Measurements from ENCODE around the gene HOXC5.

HOXC5 gene

DNA sequence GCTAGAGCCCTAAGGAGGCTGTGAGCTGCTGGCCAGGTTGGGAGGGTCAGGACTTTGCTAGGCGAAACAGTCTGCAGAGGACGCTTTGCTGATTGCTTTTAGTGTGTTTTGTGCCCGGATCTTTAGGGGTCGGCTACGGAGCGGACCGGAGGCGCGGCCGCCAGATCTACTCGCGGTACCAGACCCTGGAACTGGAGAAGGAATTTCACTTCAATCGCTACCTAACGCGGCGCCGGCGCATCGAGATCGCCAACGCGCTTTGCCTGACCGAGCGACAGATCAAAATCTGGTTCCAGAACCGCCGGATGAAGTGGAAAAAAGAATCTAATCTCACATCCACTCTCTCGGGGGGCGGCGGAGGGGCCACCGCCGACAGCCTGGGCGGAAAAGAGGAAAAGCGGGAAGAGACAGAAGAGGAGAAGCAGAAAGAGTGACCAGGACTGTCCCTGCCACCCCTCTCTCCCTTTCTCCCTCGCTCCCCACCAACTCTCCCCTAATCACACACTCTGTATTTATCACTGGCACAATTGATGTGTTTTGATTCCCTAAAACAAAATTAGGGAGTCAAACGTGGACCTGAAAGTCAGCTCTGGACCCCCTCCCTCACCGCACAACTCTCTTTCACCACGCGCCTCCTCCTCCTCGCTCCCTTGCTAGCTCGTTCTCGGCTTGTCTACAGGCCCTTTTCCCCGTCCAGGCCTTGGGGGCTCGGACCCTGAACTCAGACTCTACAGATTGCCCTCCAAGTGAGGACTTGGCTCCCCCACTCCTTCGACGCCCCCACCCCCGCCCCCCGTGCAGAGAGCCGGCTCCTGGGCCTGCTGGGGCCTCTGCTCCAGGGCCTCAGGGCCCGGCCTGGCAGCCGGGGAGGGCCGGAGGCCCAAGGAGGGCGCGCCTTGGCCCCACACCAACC is 3.1 kb upstream of the HOXC5 start:
- H3K27me3 ChIP-seq (replicated peaks), result peaks cover 94% of the 10 kb centered on the region
- no peak overlapping the region for H3K27ac ChIP-seq
- H3K36me3 ChIP-seq (replicated peaks), result no peaks in the 10 kb centered on the region
- no peak for DNase-seq
- no peak overlapping the region for H3K4me3 ChIP-seq (ENCODE audit: low read depth, low read length)
- TF ChIP-seq, protein P1, sequence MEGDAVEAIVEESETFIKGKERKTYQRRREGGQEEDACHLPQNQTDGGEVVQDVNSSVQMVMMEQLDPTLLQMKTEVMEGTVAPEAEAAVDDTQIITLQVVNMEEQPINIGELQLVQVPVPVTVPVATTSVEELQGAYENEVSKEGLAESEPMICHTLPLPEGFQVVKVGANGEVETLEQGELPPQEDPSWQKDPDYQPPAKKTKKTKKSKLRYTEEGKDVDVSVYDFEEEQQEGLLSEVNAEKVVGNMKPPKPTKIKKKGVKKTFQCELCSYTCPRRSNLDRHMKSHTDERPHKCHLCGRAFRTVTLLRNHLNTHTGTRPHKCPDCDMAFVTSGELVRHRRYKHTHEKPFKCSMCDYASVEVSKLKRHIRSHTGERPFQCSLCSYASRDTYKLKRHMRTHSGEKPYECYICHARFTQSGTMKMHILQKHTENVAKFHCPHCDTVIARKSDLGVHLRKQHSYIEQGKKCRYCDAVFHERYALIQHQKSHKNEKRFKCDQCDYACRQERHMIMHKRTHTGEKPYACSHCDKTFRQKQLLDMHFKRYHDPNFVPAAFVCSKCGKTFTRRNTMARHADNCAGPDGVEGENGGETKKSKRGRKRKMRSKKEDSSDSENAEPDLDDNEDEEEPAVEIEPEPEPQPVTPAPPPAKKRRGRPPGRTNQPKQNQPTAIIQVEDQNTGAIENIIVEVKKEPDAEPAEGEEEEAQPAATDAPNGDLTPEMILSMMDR (IDR thresholded peaks at IDR 0.05; ENCODE audit: low read depth, low read length, missing control alignments), result no peak
- in situ Hi-C loops (cut with HindIII; ENCODE audit: low pct_ligation_motif_present, low sequenced_read_pairs), result no loop called here

DNA sequence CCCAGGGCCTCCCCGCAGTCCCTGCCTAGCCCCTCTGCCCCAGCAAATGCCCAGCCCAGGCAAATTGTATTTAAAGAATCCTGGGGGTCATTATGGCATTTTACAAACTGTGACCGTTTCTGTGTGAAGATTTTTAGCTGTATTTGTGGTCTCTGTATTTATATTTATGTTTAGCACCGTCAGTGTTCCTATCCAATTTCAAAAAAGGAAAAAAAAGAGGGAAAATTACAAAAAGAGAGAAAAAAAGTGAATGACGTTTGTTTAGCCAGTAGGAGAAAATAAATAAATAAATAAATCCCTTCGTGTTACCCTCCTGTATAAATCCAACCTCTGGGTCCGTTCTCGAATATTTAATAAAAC is 2.4 kb upstream of the HOXC5 start:
- Histone ChIP-seq H3K27ac (no peak overlapping the region), H3K36me3 (replicated peaks) (no peaks in the 10 kb centered on the region), H3K27me3 (replicated peaks) (peaks cover 93% of the 10 kb centered on the region), H3K4me3 (ENCODE audit: low read depth, low read length) (no peak overlapping the region)
- in situ Hi-C loops (cut with HindIII; ENCODE audit: low pct_ligation_motif_present, low sequenced_read_pairs), result no loop called here
- TF ChIP-seq, protein P1 (IDR thresholded peaks at IDR 0.05; ENCODE audit: low read depth, low read length, missing control alignments), result no peak
- DNase-seq, result no peak

DNA sequence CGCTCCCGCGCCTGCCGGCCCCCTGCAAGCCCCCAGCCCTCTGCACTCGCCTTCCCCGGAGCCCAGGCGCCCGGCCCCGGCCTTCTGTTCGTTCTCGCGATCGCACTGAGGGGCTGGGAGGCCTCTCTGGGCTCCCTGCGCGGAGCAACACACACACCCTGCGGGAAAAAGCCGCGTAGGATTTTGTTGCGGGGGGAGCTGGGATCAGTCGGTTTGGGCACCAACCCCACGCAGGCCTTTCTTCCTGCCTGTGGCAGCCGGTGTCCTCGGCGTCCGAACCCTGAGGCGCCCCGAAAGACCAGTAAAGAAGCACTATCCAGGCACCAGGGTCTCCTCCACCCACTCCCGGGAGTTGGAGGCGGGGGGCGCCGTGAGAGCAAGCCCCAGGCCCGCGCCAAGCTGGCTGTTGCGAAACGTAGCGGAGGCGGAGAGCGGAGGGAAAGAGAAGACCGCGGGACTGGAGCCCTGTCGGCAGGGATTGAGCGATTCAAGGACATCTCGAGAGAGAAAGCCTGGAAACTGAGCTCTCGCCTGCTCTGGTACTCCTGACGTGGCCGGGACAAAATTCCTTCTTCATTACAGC is 1.9 kb upstream of the HOXC5 start:
- in situ Hi-C loops (cut with HindIII; ENCODE audit: low pct_ligation_motif_present, low sequenced_read_pairs), result no loop called here
- no peak overlapping the region for H3K4me3 ChIP-seq (ENCODE audit: low read depth, low read length)
- no peak overlapping the region for H3K27ac ChIP-seq
- no peak for DNase-seq
- no peaks in the 10 kb centered on the region for H3K36me3 ChIP-seq (replicated peaks)
- TF ChIP-seq, protein P1 (IDR thresholded peaks at IDR 0.05; ENCODE audit: low read depth, low read length, missing control alignments), result no peak
- peaks cover 93% of the 10 kb centered on the region for H3K27me3 ChIP-seq (replicated peaks)

DNA sequence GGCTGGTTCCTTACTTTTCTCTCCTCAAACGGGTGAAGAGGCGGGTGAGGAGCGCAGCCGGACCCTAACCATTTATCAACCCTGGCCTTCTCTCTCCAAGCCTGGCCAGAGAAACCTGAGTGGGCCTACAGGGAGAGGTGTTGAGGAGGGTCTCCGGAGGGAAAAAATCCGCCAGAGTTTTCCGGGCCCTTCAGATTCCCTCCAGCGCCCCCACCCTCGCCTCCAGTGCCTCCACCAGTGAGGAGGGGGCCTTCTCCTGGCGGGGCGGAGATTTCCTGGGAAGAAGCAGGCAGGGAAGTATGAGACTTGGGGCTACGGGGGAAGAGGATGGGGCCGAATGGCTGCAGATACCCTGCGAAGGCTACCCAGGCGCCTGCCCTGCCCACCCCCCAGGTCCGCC is 1.4 kb upstream of the HOXC5 start:
- no peak for DNase-seq
- TF ChIP-seq, protein P1 (IDR thresholded peaks at IDR 0.05; ENCODE audit: low read depth, low read length, missing control alignments), result no peak
- no peak overlapping the region for H3K4me3 ChIP-seq (ENCODE audit: low read depth, low read length)
- H3K27me3 ChIP-seq (replicated peaks), result peaks cover 90% of the 10 kb centered on the region
- no peaks in the 10 kb centered on the region for H3K36me3 ChIP-seq (replicated peaks)
- in situ Hi-C loops (cut with HindIII; ENCODE audit: low pct_ligation_motif_present, low sequenced_read_pairs), result no loop called here
- H3K27ac ChIP-seq, result no peak overlapping the region

DNA sequence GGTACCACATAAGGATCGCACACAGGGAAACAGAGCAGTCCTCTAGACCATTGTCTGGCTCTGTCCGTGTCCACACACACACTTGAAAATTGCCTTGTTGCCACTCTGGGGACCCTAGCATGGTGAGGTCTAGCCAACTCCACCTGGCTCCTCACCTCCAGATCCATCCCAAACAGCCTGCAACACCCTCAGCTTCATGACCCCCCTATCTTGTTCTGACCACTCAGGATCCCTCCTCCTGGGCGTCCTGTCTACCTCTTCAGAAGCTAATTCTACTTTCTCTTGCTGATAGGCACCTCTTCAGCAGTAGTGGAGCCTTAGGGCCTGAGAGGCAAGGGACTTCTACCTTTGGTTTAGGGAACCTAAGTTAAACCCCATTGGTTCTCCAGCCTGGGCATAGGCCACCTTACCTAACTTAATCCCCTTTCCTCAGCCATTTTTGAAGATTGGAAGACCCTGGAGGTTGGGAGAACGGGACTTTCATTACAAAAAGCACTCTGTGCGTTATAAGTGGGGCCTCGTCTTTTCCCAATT is 697 bp upstream of the HOXC5 start:
- in situ Hi-C loops (cut with HindIII; ENCODE audit: low pct_ligation_motif_present, low sequenced_read_pairs), result no loop called here
- H3K27ac ChIP-seq, result no peak overlapping the region
- DNase-seq, result no peak
- TF ChIP-seq, protein P1 (IDR thresholded peaks at IDR 0.05; ENCODE audit: low read depth, low read length, missing control alignments), result no peak
- no peaks in the 10 kb centered on the region for H3K36me3 ChIP-seq (replicated peaks)
- H3K27me3 ChIP-seq (replicated peaks), result peaks cover 90% of the 10 kb centered on the region
- H3K4me3 ChIP-seq (ENCODE audit: low read depth, low read length), result no peak overlapping the region
